GM12872 (cell line): ENCODE data around the gene PYGO1.

Experiments
- CTCF ChIP-seq: IDR thresholded peaks from 3 replicates; pipeline ENCODE4 v1.5.1; 2011; ENCODE audit warnings: low read depth, mild to moderate bottlenecking, low read length, moderate library complexity; ENCODE audit not compliant: insufficient read depth

PYGO1 gene, protein sequence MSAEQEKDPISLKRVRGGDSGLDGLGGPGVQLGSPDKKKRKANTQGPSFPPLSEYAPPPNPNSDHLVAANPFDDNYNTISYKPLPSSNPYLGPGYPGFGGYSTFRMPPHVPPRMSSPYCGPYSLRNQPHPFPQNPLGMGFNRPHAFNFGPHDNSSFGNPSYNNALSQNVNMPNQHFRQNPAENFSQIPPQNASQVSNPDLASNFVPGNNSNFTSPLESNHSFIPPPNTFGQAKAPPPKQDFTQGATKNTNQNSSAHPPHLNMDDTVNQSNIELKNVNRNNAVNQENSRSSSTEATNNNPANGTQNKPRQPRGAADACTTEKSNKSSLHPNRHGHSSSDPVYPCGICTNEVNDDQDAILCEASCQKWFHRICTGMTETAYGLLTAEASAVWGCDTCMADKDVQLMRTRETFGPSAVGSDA

GRCh38 chr15:55588070-55588814 lies at the start of gene PYGO1:
PYGO1 (minus strand) TSS chr15:55588345; CDS start chr15:55587883, 462 bp downstream.
- no peak for TF ChIP-seq CTCF

GRCh38 chr15:55637086-55637485 lies 48.9 kb upstream of the PYGO1 start:
- no peak for TF ChIP-seq CTCF

- TF ChIP-seq CTCF = no peak
These were observed 45.6 kb upstream of the PYGO1 start for GRCh38 chr15:55633731-55634130.

- no peak for TF ChIP-seq CTCF
These were observed 44.3 kb upstream of the PYGO1 start for GRCh38 chr15:55632434-55632833.

DNA sequence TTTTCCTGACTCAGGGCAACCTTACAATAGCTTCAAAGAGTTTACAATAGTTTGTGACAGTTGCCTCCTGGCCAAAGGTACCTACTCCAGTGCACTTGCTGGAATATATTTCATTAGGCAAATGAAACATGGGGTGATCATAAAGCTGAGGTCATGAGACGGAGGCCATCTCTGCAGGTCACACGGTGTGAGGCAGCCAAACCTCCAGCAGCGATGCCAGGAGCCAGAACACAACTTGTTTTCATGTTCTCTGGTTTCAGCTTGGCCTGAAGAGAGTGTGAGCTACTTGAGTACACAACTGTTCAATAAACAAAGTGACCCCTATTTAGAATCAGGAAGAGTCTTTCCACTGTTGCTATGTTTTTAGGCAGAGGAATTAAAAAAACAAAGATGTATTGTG lies 42.7 kb upstream of the PYGO1 start:
- TF ChIP-seq CTCF = no peak

DNA sequence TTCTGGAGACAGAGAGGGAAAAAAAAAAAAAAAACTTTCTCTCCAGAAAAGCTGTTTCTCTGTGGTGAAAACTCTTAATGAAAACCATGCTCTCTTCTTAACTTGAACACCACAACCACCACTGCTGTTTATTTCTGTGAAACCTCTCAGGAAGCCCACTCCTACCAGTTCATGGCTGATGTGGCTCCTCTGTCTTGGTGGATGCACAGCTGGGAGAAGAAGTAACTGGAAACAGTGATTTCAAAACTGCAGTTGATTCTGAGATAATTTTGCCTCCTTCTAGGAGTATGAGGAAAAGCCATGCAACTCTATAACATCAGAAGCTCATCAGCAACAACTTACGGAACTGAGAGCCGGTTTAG lies 40.2 kb upstream of the PYGO1 start:
- TF ChIP-seq CTCF = no peak

DNA sequence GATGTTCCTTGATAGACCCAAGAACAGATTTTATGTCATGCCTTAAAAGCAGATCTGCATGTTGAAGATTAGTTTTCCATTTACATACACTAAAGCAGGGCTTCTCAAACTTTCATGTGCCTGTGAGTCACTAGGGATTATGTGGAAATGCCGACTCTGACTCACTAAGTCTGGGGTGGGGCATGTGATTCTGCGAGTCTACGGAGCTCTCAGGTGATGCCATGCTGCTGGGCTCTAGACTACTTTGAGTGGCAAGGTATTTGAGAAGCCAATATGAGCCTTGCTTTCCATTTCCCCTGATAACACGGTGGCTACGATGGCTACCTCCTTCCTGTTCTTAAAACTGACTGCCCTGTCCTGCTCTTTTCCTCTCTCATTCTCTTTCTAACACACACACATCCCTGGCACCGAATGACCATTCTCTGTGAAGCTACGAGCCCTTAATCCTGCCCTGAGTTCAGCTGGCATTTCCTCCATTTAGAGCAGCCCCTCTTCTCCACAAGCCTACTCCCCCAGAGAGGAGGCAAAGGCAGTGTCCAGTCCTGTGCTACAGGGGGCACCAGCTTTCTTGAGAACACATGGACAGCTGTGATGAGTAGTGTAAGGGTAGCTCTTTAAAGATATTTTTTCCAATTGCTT lies 39.7 kb upstream of the PYGO1 start:
- no peak for TF ChIP-seq CTCF
